Psoas muscle (tissue), 8 donors: Measurements from ENCODE around the gene FURIN. TPM values are rescaled to one million over a fixed set of nuclear protein-coding genes. Genes with fewer than 3 reads are reported as not detected.
A peak's percentile ranks its signal among the peaks of the same experiment; 100 is the strongest.

Experiments
- ATAC-seq, 4 donors: fragments of 200-7000 bp; cut with Tn5 transposase; one replicate each; pipeline ENCODE4 v1.9.1; 2020; ENCODE audit warnings: moderate library complexity in 3 of 4, mild to moderate bottlenecking in 2 of 4
- DNase-seq, 2 donors: peaks; one replicate each; pipeline ENCODE4 v3.0.0-alpha.2; 2020
- H3K27ac ChIP-seq: fragments of 200-600 bp; one replicate; pipeline ENCODE4 v1.8.0; 2022
- H3K27me3 ChIP-seq, 3 donors: fragments of 200-600 bp in 1 of 3; one replicate each; pipeline versions ENCODE4 v1.6.1 to v1.8.0; 2013 to 2022; ENCODE audit warnings: low read length in 2 of 3, mild to moderate bottlenecking in 2 of 3, moderate library complexity in 1 of 3; ENCODE audit not compliant: insufficient read depth in 3 of 3
- H3K36me3 ChIP-seq, 2 donors: fragments of 200-600 bp in 1 of 2; one replicate each; pipeline versions ENCODE4 v1.6.1 to v1.8.0; 2013 to 2022; ENCODE audit warnings: low read depth in 1 of 2, mild to moderate bottlenecking in 1 of 2, moderate library complexity in 1 of 2; ENCODE audit not compliant: insufficient read depth in 1 of 2
- H3K4me1 ChIP-seq: fragments of 200-600 bp; one replicate; pipeline ENCODE4 v1.8.0; 2022
- H3K4me3 ChIP-seq: fragments of 200-600 bp; one replicate; pipeline ENCODE4 v1.8.0; 2022; ENCODE audit warnings: mild to moderate bottlenecking
- H3K9me3 ChIP-seq: fragments of 200-600 bp; one replicate; pipeline ENCODE4 v1.8.0; 2022
- WGBS, 3 donors: extraction: QIAGEN DNeasy Blood & Tissue Kit; methylation state at CpG; one replicate each; pipeline versions ENCODE4 v1.1.6 to v1.1.7; 2013; 5-methylcytosine and 5-hydroxymethylcytosine counted together
- intact Hi-C, 2 donors: fragments of 100-400 bp; cut with DNase I; formaldehyde crosslinking; loops; one replicate each; pipeline versions ENCODE4 v1.11.0 to v1.14.2; 2022
- polyA plus RNA-seq, 3 donors: library from polyadenylated mRNA; stranded (reverse); fragments of 200-250 nt; gene quantifications; one replicate each; pipeline ENCODE4 v1.2.3, GENCODE V29; 2013
- total RNA-seq, 4 donors: library from RNA; stranded (reverse); fragmentation: NEBNext Ultra II Directional in 2 of 4; extraction: Animal tissue kit (Norgen Biotek cat#: 25700) in 2 of 4; gene quantifications; one replicate each; pipeline versions ENCODE4 v1.2.1 to v1.2.4, GENCODE V29; 2021 to 2023
- TF ChIP-seq, protein P1 (sequence below): fragments of 200-600 bp; IDR thresholded peaks from one replicate; pipeline ENCODE4 v1.8.0; 2022; ENCODE audit warnings: antibody characterized with exemption
- donor health status: healthy with polysubstance abuse.
- donor health status: DM: no; HTN: no; CAD: no; lungs with moderate emphysema.
- donor health status: Bipolar disorder and iron deficiency.
- donor health status: healthy.
- donor health status: DM: yes; HTN: yes; CAD: no.
- donor health status: DM: no; HTN: no; CAD: no.
- donor health status: DM: no; HTN: no; CAD: no.
- donor health status: DM: yes; HTN: yes; CAD: no.

FURIN gene
- total and polyA plus RNA-seq, 7 donors: 27.2 to 99.3 (median 49.6) TPM

DNA sequence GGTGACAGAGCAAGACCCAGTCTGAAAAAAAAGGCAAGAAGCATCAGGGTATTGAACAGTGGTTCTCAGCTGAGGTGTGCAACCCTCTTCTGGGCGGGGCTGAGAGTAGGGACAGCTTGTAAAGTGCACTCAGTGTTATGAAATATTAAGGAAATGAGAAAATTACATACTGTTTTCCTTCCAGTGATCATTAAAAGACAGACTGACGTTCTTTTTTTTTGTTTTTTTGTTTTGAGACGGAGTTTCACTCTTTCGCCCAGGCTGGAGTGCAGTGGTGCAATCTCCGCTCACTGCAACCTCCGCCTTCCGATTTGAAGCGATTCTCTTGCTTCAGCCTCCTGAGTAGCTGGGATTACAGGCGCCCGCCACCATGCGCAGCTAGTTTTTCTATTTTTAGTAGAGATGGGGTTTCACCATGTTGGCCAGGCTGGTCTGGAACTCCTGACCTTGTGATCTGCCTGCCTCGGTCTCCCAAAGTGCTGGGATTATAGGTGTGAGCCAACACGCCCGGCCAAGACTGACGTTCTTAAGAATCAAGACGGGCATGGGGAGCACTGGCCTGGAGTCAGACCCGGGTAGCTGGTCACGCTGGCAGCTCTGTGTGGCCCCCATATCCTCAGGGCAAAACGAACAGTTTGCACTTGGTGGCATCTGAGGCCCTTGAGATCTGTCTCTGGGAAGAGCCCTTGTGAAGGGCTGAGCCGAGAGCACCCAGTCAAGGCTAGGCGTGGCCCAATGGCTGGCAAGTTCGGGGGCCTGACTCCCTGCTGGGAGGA is 46.1 kb downstream of the FURIN start:
- H3K27ac ChIP-seq: peak overlapping the region; percentile 87
- no peaks in the 10 kb centered on the region for H3K27me3 ChIP-seq
- TF ChIP-seq, protein P1, sequence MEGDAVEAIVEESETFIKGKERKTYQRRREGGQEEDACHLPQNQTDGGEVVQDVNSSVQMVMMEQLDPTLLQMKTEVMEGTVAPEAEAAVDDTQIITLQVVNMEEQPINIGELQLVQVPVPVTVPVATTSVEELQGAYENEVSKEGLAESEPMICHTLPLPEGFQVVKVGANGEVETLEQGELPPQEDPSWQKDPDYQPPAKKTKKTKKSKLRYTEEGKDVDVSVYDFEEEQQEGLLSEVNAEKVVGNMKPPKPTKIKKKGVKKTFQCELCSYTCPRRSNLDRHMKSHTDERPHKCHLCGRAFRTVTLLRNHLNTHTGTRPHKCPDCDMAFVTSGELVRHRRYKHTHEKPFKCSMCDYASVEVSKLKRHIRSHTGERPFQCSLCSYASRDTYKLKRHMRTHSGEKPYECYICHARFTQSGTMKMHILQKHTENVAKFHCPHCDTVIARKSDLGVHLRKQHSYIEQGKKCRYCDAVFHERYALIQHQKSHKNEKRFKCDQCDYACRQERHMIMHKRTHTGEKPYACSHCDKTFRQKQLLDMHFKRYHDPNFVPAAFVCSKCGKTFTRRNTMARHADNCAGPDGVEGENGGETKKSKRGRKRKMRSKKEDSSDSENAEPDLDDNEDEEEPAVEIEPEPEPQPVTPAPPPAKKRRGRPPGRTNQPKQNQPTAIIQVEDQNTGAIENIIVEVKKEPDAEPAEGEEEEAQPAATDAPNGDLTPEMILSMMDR: no peak
- DNase-seq: peak in 1 of 2 donors; percentile 50
- ATAC-seq: no peak
- H3K4me1 ChIP-seq: peaks cover 23% of the 10 kb centered on the region
- no peak overlapping the region for H3K4me3 ChIP-seq
- H3K9me3 ChIP-seq: no peaks in the 10 kb centered on the region
- peaks cover 14 to 99% of the 10 kb centered on the region in 2 donors for H3K36me3 ChIP-seq
- WGBS, 3 donors: 69 to 90% (median 75%) methylated on average over 22 of the region's 22 CpGs
- intact Hi-C loops: no loop called here

DNA sequence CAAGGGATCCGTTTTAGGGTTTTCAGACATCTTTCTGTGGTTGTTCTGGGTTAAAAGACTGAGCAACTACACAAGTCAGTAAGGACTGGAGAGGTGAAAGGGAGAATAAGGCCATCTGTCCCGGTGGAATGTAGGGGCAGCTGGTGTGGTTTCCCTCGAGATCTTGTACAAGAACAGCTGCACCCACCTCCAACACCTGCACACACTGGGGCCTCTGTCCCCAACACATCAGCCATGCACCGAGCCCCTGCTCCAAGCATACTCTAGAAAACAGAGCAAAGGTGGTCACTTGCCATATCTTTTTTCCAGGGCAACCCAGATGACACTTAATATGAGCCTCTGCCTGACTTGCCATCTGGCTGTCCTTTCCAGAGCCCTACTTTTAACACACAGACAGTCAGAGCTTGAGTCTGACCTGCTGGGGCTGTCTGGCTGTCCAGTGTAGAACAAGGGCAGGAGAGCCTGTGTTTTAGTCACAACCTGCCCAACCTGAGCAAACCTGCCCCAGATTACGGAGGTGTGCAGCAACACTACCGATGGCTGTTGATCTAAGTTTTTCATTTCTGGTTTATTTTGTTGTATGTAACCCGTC is 46.9 kb downstream of the FURIN start:
- H3K36me3 ChIP-seq: peaks cover 14 to 99% of the 10 kb centered on the region in 2 donors
- ATAC-seq (peak; percentile 40 to 82 (median 66)), DNase-seq (peak in 1 of 2 donors; percentile 52)
- intact Hi-C loops: no loop called here
- no peaks in the 10 kb centered on the region for H3K9me3 ChIP-seq
- peaks cover 23% of the 10 kb centered on the region for H3K4me1 ChIP-seq
- H3K4me3 ChIP-seq: peak overlapping the region; percentile 36
- TF ChIP-seq, protein P1: no peak
- 45 to 59% (median 46%) methylated on average over 7 of the region's 7 CpGs for WGBS, 3 donors
- no peaks in the 10 kb centered on the region for H3K27me3 ChIP-seq
- peak overlapping the region; percentile 87 for H3K27ac ChIP-seq

DNA sequence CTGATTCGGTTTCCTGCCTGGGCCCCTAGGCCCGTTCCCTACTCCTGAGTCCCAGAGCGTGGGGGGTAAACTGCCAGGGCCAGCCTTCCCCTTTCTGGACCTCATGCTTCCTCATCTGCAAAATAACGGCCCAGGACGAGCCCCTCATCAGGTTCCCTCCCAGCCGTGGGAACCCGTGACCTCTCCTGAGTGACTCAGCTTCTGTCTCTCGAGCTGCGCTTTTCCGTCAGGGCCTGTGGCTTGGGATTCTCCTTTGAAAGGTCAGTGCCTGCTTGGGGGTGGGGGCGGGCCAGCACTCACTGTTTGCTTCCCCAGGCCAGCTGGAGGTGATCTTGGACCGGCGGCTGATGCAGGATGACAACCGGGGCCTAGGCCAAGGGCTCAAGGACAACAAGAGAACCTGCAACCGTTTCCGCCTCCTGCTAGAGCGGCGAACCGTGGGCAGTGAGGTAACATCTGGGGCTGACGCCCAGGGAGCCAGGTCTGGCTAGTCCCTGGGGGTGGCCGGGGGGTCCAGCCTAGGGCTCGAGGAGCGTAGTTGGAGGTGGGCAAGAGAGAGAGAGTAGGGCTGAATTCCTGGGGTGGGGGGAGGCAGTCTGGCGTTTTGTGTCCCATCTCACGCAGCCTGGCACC is 47.5 kb downstream of the FURIN start:
- ATAC-seq: peak; percentile 77 to 89 (median 84)
- 40 to 49% (median 46%) methylated on average over 23 to 25 of the region's 25 CpGs for WGBS, 3 donors
- DNase-seq: peak; percentile 61 to 87
- H3K9me3 ChIP-seq: no peaks in the 10 kb centered on the region
- H3K4me1 ChIP-seq: peaks cover 23% of the 10 kb centered on the region
- peak overlapping the region; percentile 87 for H3K27ac ChIP-seq
- peaks cover 14 to 99% of the 10 kb centered on the region in 2 donors for H3K36me3 ChIP-seq
- peak overlapping the region; percentile 36 for H3K4me3 ChIP-seq
- TF ChIP-seq, protein P1: no peak
- no peaks in the 10 kb centered on the region for H3K27me3 ChIP-seq
- intact Hi-C loops: no loop called here

DNA sequence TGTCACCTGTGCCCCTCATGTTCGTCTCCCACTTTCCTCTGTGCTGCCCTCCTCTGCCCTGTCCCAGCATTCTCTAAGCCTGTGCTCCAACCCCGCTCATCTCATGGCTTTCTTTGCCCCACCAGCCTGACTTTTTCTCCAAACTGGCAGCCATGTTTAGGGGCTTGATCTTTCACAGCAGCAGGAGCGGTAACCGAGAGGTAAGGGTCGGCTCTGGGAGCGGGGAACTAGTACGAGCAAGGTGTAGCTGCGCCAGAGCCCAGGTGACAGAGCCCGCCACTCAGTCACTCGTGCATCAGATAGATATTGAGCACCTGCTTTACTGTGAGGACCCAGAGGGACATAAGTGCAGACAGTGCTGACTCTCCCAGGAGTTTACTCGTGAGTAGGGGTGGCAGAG is 48.1 kb downstream of the FURIN start:
- ATAC-seq (peak in 1 of 4 donors; percentile 13), DNase-seq (no peak)
- H3K9me3 ChIP-seq: no peaks in the 10 kb centered on the region
- peaks cover 23% of the 10 kb centered on the region for H3K4me1 ChIP-seq
- H3K36me3 ChIP-seq: peaks cover 14 to 99% of the 10 kb centered on the region in 2 donors
- TF ChIP-seq, protein P1: no peak
- H3K4me3 ChIP-seq: peak overlapping the region; percentile 36
- no peaks in the 10 kb centered on the region for H3K27me3 ChIP-seq
- WGBS, 3 donors: 80 to 89% (median 86%) methylated on average over 11 of the region's 11 CpGs
- intact Hi-C loops: no loop called here
- H3K27ac ChIP-seq: peak overlapping the region; percentile 87
